PFSK-1 (cell line): ENCODE results near the gene STAMBPL1.

Source experiments
- FOXP2 ChIP-seq: optimal IDR thresholded peaks from 2 replicates; pipeline ENCODE3; 2011; ENCODE audit warnings: borderline replicate concordance, control low read depth, inconsistent platforms; ENCODE audit not compliant: insufficient read depth; ENCODE audit errors: extremely low read length, extremely low read depth
- POLR2AphosphoS5 ChIP-seq: IDR thresholded peaks from 2 replicates; pipeline ENCODE4 v1.6.1; 2012; ENCODE audit warnings: low read depth, mild to moderate bottlenecking, control low read depth, low read length, moderate library complexity
- SIN3A ChIP-seq: IDR thresholded peaks from 2 replicates; pipeline ENCODE4 v1.6.1; 2012; ENCODE audit warnings: mild to moderate bottlenecking, low read length, moderate library complexity, borderline replicate concordance; ENCODE audit not compliant: insufficient read depth
- TAF1 ChIP-seq: IDR thresholded peaks from 2 replicates; pipeline ENCODE4 v1.6.1; 2012; ENCODE audit warnings: low read length, control low read depth, borderline replicate concordance; ENCODE audit not compliant: insufficient read depth
- TF ChIP-seq, protein P1 (sequence below), 2 experiments: IDR thresholded peaks; 2 replicates each; pipeline versions ENCODE4 v1.6.1 to v1.8.0; 2011 to 2012; ENCODE audit warnings: low read depth in 2 of 2, low read length in 2 of 2, control low read depth in 1 of 2, inconsistent platforms in 1 of 2, mild to moderate bottlenecking in 1 of 2, moderate library complexity in 1 of 2; ENCODE audit not compliant: insufficient read depth in 1 of 2

Gene STAMBPL1

DNA sequence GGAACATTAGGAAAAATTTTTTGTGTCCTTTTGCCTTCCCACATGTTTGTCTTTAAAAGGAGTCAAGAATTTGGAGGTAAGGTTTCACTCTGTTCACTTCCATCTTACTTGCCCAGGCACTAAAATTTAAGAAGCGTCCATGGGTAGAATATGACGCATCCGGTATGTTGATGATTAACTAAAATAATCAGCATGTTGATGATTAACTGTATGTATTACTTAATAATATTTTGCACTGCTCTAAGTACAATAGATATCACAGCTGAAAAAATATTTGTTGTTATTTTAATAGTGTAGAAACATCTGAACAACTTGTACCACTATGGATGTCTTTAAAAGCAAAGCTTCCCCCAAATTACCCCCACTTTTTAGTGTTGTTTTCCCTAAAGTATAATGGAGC lies 39.9 kb upstream of the STAMBPL1 start:
- TF ChIP-seq, protein P1, sequence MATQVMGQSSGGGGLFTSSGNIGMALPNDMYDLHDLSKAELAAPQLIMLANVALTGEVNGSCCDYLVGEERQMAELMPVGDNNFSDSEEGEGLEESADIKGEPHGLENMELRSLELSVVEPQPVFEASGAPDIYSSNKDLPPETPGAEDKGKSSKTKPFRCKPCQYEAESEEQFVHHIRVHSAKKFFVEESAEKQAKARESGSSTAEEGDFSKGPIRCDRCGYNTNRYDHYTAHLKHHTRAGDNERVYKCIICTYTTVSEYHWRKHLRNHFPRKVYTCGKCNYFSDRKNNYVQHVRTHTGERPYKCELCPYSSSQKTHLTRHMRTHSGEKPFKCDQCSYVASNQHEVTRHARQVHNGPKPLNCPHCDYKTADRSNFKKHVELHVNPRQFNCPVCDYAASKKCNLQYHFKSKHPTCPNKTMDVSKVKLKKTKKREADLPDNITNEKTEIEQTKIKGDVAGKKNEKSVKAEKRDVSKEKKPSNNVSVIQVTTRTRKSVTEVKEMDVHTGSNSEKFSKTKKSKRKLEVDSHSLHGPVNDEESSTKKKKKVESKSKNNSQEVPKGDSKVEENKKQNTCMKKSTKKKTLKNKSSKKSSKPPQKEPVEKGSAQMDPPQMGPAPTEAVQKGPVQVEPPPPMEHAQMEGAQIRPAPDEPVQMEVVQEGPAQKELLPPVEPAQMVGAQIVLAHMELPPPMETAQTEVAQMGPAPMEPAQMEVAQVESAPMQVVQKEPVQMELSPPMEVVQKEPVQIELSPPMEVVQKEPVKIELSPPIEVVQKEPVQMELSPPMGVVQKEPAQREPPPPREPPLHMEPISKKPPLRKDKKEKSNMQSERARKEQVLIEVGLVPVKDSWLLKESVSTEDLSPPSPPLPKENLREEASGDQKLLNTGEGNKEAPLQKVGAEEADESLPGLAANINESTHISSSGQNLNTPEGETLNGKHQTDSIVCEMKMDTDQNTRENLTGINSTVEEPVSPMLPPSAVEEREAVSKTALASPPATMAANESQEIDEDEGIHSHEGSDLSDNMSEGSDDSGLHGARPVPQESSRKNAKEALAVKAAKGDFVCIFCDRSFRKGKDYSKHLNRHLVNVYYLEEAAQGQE (IDR thresholded peaks at IDR 0.05; ENCODE audit: insufficient read depth in 1 of 2, low read depth in 2 of 2, low read length in 2 of 2): no peak
- no peak for TF ChIP-seq TAF1
- no peak for TF ChIP-seq FOXP2
- no peak for TF ChIP-seq POLR2AphosphoS5
- no peak for TF ChIP-seq SIN3A

DNA sequence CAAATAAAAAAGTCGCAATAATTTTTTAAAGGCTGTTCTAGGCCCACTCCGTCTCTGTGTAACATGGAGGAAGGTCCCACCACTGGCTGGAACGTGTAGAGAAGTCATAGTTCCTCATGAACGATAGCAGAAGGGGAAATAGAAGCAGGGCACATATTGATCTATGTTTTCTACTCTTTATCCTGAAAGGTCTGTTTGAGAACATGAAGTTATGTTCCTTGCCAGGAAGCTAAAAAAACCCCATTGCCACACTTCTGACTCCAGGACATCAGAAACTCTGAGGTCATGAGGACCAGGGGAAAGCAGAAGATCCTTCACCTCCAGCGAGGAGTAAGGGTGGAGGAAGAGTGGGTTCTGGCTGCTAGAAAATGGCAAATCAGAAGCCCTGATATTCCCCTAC lies 39.2 kb upstream of the STAMBPL1 start:
- TF ChIP-seq SIN3A: no peak
- no peak for TF ChIP-seq TAF1
- TF ChIP-seq, protein P1 (IDR thresholded peaks at IDR 0.05; ENCODE audit: insufficient read depth in 1 of 2, low read depth in 2 of 2, low read length in 2 of 2): no peak
- no peak for TF ChIP-seq POLR2AphosphoS5
- no peak for TF ChIP-seq FOXP2

DNA sequence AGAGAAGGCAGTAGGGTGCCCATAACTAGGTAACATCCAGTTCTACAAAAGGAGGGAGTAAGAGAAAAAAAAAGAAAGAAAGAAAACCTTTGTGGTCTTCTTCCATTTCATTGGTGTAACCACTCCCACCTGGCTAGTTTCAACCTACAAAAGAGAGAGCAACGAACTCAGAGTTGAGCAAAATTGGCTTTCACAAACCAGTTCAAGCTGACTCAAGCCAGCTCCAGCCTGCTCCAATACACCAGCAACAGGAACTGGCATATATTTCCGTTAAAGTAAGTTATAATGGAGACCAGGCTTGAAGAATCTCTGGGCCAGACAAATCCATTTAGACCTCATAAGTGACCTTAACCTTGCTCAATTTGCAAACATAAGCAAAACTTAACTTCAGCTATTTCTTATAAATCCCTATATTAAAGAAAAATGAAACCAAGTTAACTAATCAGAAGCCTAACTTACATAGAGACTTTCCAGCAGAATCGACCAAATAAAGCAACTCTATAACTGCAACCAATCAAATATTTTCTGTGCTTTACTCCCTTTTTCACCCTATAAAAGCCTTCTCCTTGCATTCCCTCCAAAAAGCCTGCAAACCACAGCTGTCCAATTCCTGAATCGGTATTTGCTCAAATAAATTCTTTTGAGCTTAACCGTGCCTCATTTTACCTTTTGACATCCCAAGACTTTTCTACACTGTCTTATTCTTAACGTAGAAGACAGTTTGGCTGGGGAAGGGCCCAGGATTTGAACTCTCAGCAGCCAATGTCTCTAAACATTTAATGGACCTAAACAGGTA lies 38.5 kb upstream of the STAMBPL1 start:
- TF ChIP-seq, protein P1 (IDR thresholded peaks at IDR 0.05; ENCODE audit: insufficient read depth in 1 of 2, low read depth in 2 of 2, low read length in 2 of 2): no peak
- TF ChIP-seq FOXP2 (no peak), POLR2AphosphoS5 (no peak), TAF1 (no peak), SIN3A (no peak)

DNA sequence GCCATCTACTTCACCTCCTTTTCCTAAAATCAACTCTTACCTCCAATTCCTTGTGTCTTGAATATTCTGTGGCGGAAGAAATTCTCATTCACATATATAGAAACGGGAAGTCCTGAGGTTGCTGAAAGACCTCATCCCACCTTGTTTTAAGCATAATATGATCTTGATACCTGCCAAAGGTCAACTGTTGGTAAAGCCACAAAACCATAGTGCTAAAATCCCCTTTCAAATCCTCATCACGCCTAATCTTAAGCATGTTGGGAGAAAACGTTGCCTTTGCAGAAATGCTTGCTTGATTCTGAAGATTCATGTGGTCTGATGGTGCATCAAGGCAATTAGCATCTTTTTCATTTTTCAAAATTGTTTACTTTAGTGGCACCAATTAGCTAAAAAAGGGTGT lies 36.9 kb upstream of the STAMBPL1 start:
- TF ChIP-seq POLR2AphosphoS5 (no peak), SIN3A (no peak)

DNA sequence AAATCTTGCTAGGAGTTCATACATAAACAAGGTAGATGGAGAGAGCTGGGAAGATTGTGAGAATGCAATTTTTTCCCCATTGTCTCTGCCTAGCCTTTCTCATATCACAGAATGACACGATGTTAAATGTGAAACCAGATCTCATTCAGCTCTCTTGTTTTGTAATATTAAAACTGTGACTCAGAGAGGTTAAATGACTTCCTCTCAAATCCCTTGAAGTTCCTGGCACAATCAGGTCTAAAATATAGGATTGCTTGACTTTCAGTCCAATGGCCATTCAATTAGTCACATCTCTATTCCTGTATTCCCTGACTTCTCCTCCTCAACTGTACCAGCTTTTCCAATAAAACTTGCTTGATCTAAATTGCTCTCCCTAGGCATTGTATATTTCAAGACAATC lies 31.5 kb upstream of the STAMBPL1 start:
- TF ChIP-seq SIN3A: no peak
- no peak for TF ChIP-seq POLR2AphosphoS5
- no peak for TF ChIP-seq FOXP2
- TF ChIP-seq TAF1: no peak
- TF ChIP-seq, protein P1 (IDR thresholded peaks at IDR 0.05; ENCODE audit: insufficient read depth in 1 of 2, low read depth in 2 of 2, low read length in 2 of 2): no peak
